Measurements from ENCODE around the gene NXPH3.

NXPH3 gene

DNA sequence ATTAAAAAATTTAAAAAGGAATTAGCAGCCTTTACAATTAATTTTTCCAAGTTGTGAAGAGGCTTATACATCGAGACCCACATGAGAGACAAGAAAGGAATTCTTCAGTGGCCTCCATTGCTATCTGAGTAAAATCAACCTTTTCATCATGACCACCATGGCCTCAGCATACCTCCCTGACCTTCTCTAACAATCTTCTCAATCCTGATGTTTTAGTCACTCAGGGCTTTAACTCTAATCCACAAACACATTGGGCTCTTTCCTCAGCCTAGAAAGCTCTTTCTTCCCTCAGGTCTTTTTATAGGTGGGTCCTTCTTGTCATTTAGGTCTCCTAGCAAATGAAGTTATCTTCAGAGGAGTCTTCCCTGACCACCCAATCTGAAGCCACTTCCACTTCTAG lies 55.8 kb downstream of the NXPH3 start:
- DNase-seq = no peak
